Measurements from ENCODE around the gene GALNT7.

GRCh38 chr4:173125216-173125812 is 43.3 kb upstream of the GALNT7 start:
- no peak for TF ChIP-seq CTCF (conservative IDR thresholded peaks at IDR 0.05; ENCODE audit: low read depth, low read length)
- TF ChIP-seq EZH2 (IDR thresholded peaks at IDR 0.05; ENCODE audit: low read length, unreplicated experiment): no peak
- TF ChIP-seq EZH2phosphoT487 (IDR thresholded peaks at IDR 0.05; ENCODE audit: borderline replicate concordance, low read length): no peak

Measured in PC-3 (cell line).